RWPE1 (cell line): ENCODE measurements around the gene LAMB3.
"Not testable (repeated sequence)": the region's sequence is repeated elsewhere in the genome, so short reads cannot be mapped to it uniquely, and the experiment has no call there.

Experiments
- CTCF ChIA-PET: fragments of 350-600 bp; sonication (Branson Sonifier 250); formaldehyde crosslinking; extraction: SDS; loops from one replicate; lab custom pipeline; 2021; lab: Yijun Ruan, JAX
- POLR2A ChIA-PET: fragments of 400-600 bp; formaldehyde crosslinking; extraction: SDS; loops from one replicate; lab custom pipeline; 2020; ENCODE audit warnings: antibody characterized with exemption; ENCODE audit not compliant: low non-redundant PET; lab: Yijun Ruan, JAX
- DNase-seq: peaks from one replicate; pipeline ENCODE4 v3.0.0; 2012; ENCODE audit warnings: low spot score
- H3K27ac ChIP-seq: fragments of 450-650 bp; 2 replicates; pipeline ENCODE4 v1.5.1; 2017
- CTCF ChIP-seq: fragments of 450-650 bp; conservative IDR thresholded peaks from 2 replicates; pipeline ENCODE4 v1.5.1; 2017; ENCODE audit warnings: low read depth, mild to moderate bottlenecking

Gene LAMB3

GRCh38 chr1:209652121-209652735 lies at the start of gene LAMB3:
LAMB3 (minus strand) TSS chr1:209652425; CDS start chr1:209650944, 1,481 bp downstream.
- no peak for TF ChIP-seq CTCF
- peak within 1 kb of the TSS; percentile 95 for H3K27ac ChIP-seq
- ChIA-PET CTCF (interaction anchor here (1.2 kb wide), 1 partner anchor 83 kb away, joined by 4 read pairs; no protein-coding TSS in a partner anchor), POLR2A (no interaction called here)
- DNase-seq, result peak; percentile 95

GRCh38 chr1:209700686-209701085 lies 48.5 kb upstream of the LAMB3 start:
- H3K27ac ChIP-seq, DNase-seq, CTCF ChIA-PET, POLR2A ChIA-PET: not testable (repeated sequence)

- ChIA-PET POLR2A (no interaction called here), CTCF (no interaction called here)
- no peak overlapping the region for H3K27ac ChIP-seq
- no peak for DNase-seq
- no peak for TF ChIP-seq CTCF
Observed at GRCh38 chr1:209697126-209697525, 44.9 kb upstream of the LAMB3 start.

GRCh38 chr1:209696673-209697072 lies 44.4 kb upstream of the LAMB3 start:
- H3K27ac ChIP-seq, result no peak overlapping the region
- ChIA-PET POLR2A (no interaction called here), CTCF (interaction anchor here (0.6 kb wide), 1 partner anchor 102 kb away, joined by 3 read pairs; no protein-coding TSS in a partner anchor)
- no peak for TF ChIP-seq CTCF
- no peak for DNase-seq

- POLR2A ChIA-PET, result no interaction called here
- no peak overlapping the region for H3K27ac ChIP-seq
- TF ChIP-seq CTCF, result peak; percentile 84
- CTCF ChIA-PET, result interaction anchor here (0.6 to 1.4 kb wide), 14 partner anchors 18 to 1991 kb away, joined by 3 to 4 read pairs (median 3); partner anchors contain the start of gene CAMK1G
- peak; percentile 65 for DNase-seq
Observed at GRCh38 chr1:209692745-209693504, 40.7 kb upstream of the LAMB3 start.

GRCh38 chr1:209692296-209692695 lies 40.1 kb upstream of the LAMB3 start:
- TF ChIP-seq CTCF, result no peak
- DNase-seq, result no peak
- ChIA-PET CTCF (interaction anchor here (0.6 to 1.4 kb wide), 9 partner anchors 18 to 139 kb away, joined by 3 to 4 read pairs (median 3); partner anchors contain the start of gene CAMK1G), POLR2A (no interaction called here)
- H3K27ac ChIP-seq, result no peak overlapping the region
